SJSA1 (cell line): ENCODE data around the gene C1orf87. TPM values are rescaled to one million over a fixed set of nuclear protein-coding genes. Genes with fewer than 3 reads are reported as not detected.

ENCODE experiments used
- DNase-seq, 2 experiments: peaks; one replicate each; pipeline ENCODE4 v3.0.0-alpha.2; 2015 to 2020; ENCODE audit warnings: low spot score in 2 of 2, low read depth in 1 of 2
- H3K27ac ChIP-seq: fragments of 250-450 bp; sonication (Bioruptor Pico); 2 replicates; pipeline ENCODE4 v1.5.1; 2020; ENCODE audit warnings: mild to moderate bottlenecking, moderate library complexity
- H3K27me3 ChIP-seq: fragments of 250-450 bp; sonication (Bioruptor Pico); replicated peaks from 2 replicates; pipeline ENCODE4 v1.5.1; 2020; ENCODE audit warnings: mild to moderate bottlenecking, moderate library complexity
- H3K36me3 ChIP-seq: fragments of 250-450 bp; sonication (Bioruptor Pico); 2 replicates; pipeline ENCODE4 v1.5.1; 2020; ENCODE audit warnings: mild to moderate bottlenecking
- H3K4me1 ChIP-seq: fragments of 250-450 bp; sonication (Bioruptor Pico); replicated peaks from 2 replicates; pipeline ENCODE4 v1.6.1; 2021; ENCODE audit warnings: mild to moderate bottlenecking
- H3K4me3 ChIP-seq: fragments of 250-450 bp; sonication (Bioruptor Pico); 2 replicates; pipeline ENCODE4 v1.5.1; 2020; ENCODE audit warnings: mild to moderate bottlenecking
- H3K9me3 ChIP-seq: fragments of 250-450 bp; sonication (Bioruptor Pico); replicated peaks from 2 replicates; pipeline ENCODE4 v1.5.1; 2020; ENCODE audit warnings: mild to moderate bottlenecking
- total RNA-seq: library from RNA; depleted of rRNA; stranded (reverse); fragments of >200 nt; shearing (Covaris generic); gene quantifications from 2 replicates; pipeline ENCODE4 v1.2.3, GENCODE V29; 2014; rRNA removed

Gene C1orf87
- not detected in 2 replicates for total RNA-seq

GRCh38 chr1:60073605-60074278 is at the start of gene C1orf87:
Gene C1orf87 (minus strand): TSS chr1:60073770. CDS start chr1:60072643, 1,127 bp downstream.
- Histone ChIP-seq H3K27me3 (no peaks in the 10 kb centered on the region), H3K9me3 (no peaks in the 10 kb centered on the region), H3K4me3 (no peak within 1 kb of the TSS), H3K27ac (no peak within 1 kb of the TSS), H3K36me3 (no peaks in the 10 kb centered on the region), H3K4me1 (peaks cover 46% of the 10 kb centered on the region)
- no peak for DNase-seq

- no peak for DNase-seq
- no peaks in the 10 kb centered on the region for H3K27me3 ChIP-seq
- no peaks in the 10 kb centered on the region for H3K4me1 ChIP-seq
Measured at GRCh38 chr1:60118085-60118484, 44.5 kb upstream of the C1orf87 start.

GRCh38 chr1:60114745-60115318 is 41.3 kb upstream of the C1orf87 start:
- Histone ChIP-seq H3K36me3 (no peaks in the 10 kb centered on the region), H3K4me1 (no peaks in the 10 kb centered on the region), H3K27ac (no peak overlapping the region), H3K9me3 (no peaks in the 10 kb centered on the region), H3K4me3 (no peak overlapping the region), H3K27me3 (no peaks in the 10 kb centered on the region)
- no peak for DNase-seq

More at GRCh38 chr1:60118085-60118484, 44.5 kb upstream of the C1orf87 start:
- H3K9me3 ChIP-seq: no peaks in the 10 kb centered on the region
- no peaks in the 10 kb centered on the region for H3K36me3 ChIP-seq
- no peak overlapping the region for H3K4me3 ChIP-seq
- no peak overlapping the region for H3K27ac ChIP-seq

- Histone ChIP-seq H3K9me3 (no peaks in the 10 kb centered on the region), H3K4me3 (no peak overlapping the region), H3K27ac (no peak overlapping the region), H3K36me3 (no peaks in the 10 kb centered on the region), H3K4me1 (no peaks in the 10 kb centered on the region), H3K27me3 (no peaks in the 10 kb centered on the region)
- DNase-seq: no peak
Measured at GRCh38 chr1:60113596-60113995, 40.0 kb upstream of the C1orf87 start.

- no peaks in the 10 kb centered on the region for H3K4me1 ChIP-seq
- H3K27me3 ChIP-seq: no peaks in the 10 kb centered on the region
- H3K4me3 ChIP-seq: no peak overlapping the region
- no peaks in the 10 kb centered on the region for H3K9me3 ChIP-seq
- no peaks in the 10 kb centered on the region for H3K36me3 ChIP-seq
- no peak for DNase-seq
- H3K27ac ChIP-seq: no peak overlapping the region
Measured at GRCh38 chr1:60113028-60113427, 39.5 kb upstream of the C1orf87 start.

GRCh38 chr1:60111716-60112115 is 38.1 kb upstream of the C1orf87 start:
- no peak for DNase-seq
- Histone ChIP-seq H3K27me3 (no peaks in the 10 kb centered on the region), H3K4me1 (no peaks in the 10 kb centered on the region), H3K27ac (no peak overlapping the region), H3K4me3 (no peak overlapping the region), H3K9me3 (no peaks in the 10 kb centered on the region), H3K36me3 (no peaks in the 10 kb centered on the region)

GRCh38 chr1:60111118-60111517 is 37.5 kb upstream of the C1orf87 start:
- H3K27ac ChIP-seq: no peak overlapping the region
- no peaks in the 10 kb centered on the region for H3K9me3 ChIP-seq
- H3K4me3 ChIP-seq: no peak overlapping the region
- no peaks in the 10 kb centered on the region for H3K4me1 ChIP-seq
- H3K27me3 ChIP-seq: no peaks in the 10 kb centered on the region
- H3K36me3 ChIP-seq: no peaks in the 10 kb centered on the region
- no peak for DNase-seq

- DNase-seq: peak in 1 of 2 experiments; percentile 2
- no peaks in the 10 kb centered on the region for H3K9me3 ChIP-seq
- H3K4me1 ChIP-seq: peaks cover 14% of the 10 kb centered on the region
- no peaks in the 10 kb centered on the region for H3K27me3 ChIP-seq
- no peaks in the 10 kb centered on the region for H3K36me3 ChIP-seq
- H3K4me3 ChIP-seq: no peak overlapping the region
- H3K27ac ChIP-seq: no peak overlapping the region
Measured at GRCh38 chr1:60108196-60108595, 34.6 kb upstream of the C1orf87 start.

- Histone ChIP-seq H3K27ac (peak overlapping the region; percentile 45), H3K9me3 (no peaks in the 10 kb centered on the region; the same call in 1 of the 2 replicates), H3K36me3 (no peaks in the 10 kb centered on the region), H3K4me3 (no peak overlapping the region), H3K27me3 (no peaks in the 10 kb centered on the region), H3K4me1 (peaks cover 34% of the 10 kb centered on the region)
- peak in 1 of 2 experiments; percentile 82 for DNase-seq
Measured at GRCh38 chr1:60103186-60103585, 29.6 kb upstream of the C1orf87 start.

- Histone ChIP-seq H3K4me1 (peaks cover 34% of the 10 kb centered on the region), H3K27me3 (no peaks in the 10 kb centered on the region), H3K9me3 (no peaks in the 10 kb centered on the region; the same call in 1 of the 2 replicates), H3K27ac (peak overlapping the region; percentile 45), H3K36me3 (no peaks in the 10 kb centered on the region), H3K4me3 (no peak overlapping the region)
- peak in 1 of 2 experiments; percentile 51 for DNase-seq
Measured at GRCh38 chr1:60102267-60103061, 28.9 kb upstream of the C1orf87 start.

GRCh38 chr1:60101516-60101915 is 27.9 kb upstream of the C1orf87 start:
- no peak overlapping the region for H3K27ac ChIP-seq
- no peaks in the 10 kb centered on the region for H3K36me3 ChIP-seq
- peaks cover 34% of the 10 kb centered on the region for H3K4me1 ChIP-seq

GRCh38 chr1:60091195-60091715 is 17.7 kb upstream of the C1orf87 start:
- no peak for DNase-seq
- Histone ChIP-seq H3K27ac (no peak overlapping the region), H3K27me3 (no peaks in the 10 kb centered on the region), H3K9me3 (no peaks in the 10 kb centered on the region), H3K4me3 (no peak overlapping the region), H3K36me3 (no peaks in the 10 kb centered on the region), H3K4me1 (no peaks in the 10 kb centered on the region)

More at GRCh38 chr1:60101516-60101915, 27.9 kb upstream of the C1orf87 start:
- Histone ChIP-seq H3K4me3 (no peak overlapping the region), H3K9me3 (no peaks in the 10 kb centered on the region; the same call in 1 of the 2 replicates), H3K27me3 (no peaks in the 10 kb centered on the region)
- DNase-seq: no peak

GRCh38 chr1:60090655-60091054 is 17.1 kb upstream of the C1orf87 start:
- Histone ChIP-seq H3K9me3 (no peaks in the 10 kb centered on the region), H3K4me1 (no peaks in the 10 kb centered on the region), H3K27me3 (no peaks in the 10 kb centered on the region), H3K36me3 (no peaks in the 10 kb centered on the region), H3K4me3 (no peak overlapping the region), H3K27ac (no peak overlapping the region)
- DNase-seq: no peak
